H1 (cell line): ENCODE data around the gene PCNA. TPM values are rescaled to one million over a fixed set of nuclear protein-coding genes. Genes with fewer than 3 reads are reported as not detected.

ENCODE experiments used
- CBX8 ChIP-seq: fragments of 300-800, 300-1000 bp; sonication (generic); IDR thresholded peaks from 2 replicates; pipeline ENCODE4 v1.7.1; 2016; ENCODE audit warnings: low read depth, low read length, borderline replicate concordance
- CHD2 ChIP-seq: IDR thresholded peaks from 2 replicates; pipeline ENCODE4 v1.6.1; 2012; ENCODE audit warnings: low read length, improper control_type of control experiment
- MAX ChIP-seq: IDR thresholded peaks from 2 replicates; pipeline ENCODE4 v1.6.1; 2012; ENCODE audit warnings: inconsistent platforms
- TBP ChIP-seq: IDR thresholded peaks from 2 replicates; pipeline ENCODE4 v1.6.1; 2011; ENCODE audit warnings: low read depth, low read length, improper control_type of control experiment
- polyA plus RNA-seq, 7 experiments: library from polyadenylated mRNA; depleted of rRNA in 3 of 7; stranded (reverse) in 5 of 7; unstranded in 2 of 7; fragments of >200 nt in 5 of 7; fragments of 200-250 nt in 2 of 7; gene quantifications; 1 replicate in 5 of 7; 2 replicates in 1 of 7; 4 replicates in 1 of 7; pipeline versions ENCODE4 v1.2.1 to v1.2.3, GENCODE V29; 2011 to 2013; ENCODE audit warnings: missing spikeins in 2 of 7, mixed read lengths in 2 of 7
- small RNA-seq: library from polyadenylated mRNA; stranded (forward); fragments of <200 nt; extraction: miRNeasy Mini kit (QIAGEN cat#:217004); gene quantifications from one replicate; pipeline ENCODE3, GENCODE V24; 2013; ENCODE audit not compliant: insufficient read depth
- total RNA-seq: library from RNA; stranded (reverse); fragmentation: NEBNext Ultra II Directional; extraction: Animal tissue kit (Norgen Biotek cat#: 25700); gene quantifications from 2 replicates; pipeline ENCODE4 v1.2.1, GENCODE V29; 2021
- TF ChIP-seq, protein P1 (sequence below): IDR thresholded peaks from 2 replicates; pipeline ENCODE4 v1.6.1; 2012; ENCODE audit warnings: low read length, inconsistent platforms

The PCNA gene
- total and polyA plus RNA-seq, 2 of the 8 experiments (the other 6 are each of a cell fraction or from before 2014, with no cell fraction given): 290 to 737 TPM

DNA sequence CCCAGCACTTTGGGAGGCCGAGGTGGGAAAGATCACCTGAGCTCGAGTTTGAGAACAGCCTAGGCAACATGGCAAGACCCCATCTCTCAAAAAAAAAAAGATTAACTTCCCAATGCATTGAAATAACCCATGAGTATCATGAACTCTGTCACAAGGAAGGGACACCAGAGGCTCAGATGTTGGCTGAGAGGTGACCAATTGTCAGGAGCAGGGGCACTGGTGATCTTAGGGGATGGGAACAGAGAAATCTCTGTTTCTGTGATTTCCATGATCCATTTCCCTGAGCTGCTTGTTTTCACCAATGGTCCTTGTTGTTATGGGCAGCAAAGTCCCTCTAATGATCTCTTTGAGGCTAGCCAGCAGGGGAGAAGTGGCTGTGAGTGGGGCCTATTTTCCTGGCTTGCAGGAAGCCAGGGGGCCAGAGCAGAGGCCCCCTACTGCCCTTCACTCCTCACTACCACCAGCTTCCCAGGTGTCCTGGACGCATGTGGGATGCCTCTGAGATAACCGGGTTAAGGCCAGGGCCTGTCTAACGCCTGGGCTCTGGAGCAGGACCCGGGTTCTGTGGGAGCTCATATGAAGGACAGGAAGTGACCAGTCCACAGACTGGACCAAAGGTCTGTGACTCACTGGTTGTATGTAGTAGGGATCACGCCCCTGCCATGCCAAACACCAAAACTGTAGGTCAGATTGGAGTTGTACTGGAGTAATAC lies 54.4 kb downstream of the PCNA start (continued):
- TF ChIP-seq CBX8 (no peak), CHD2 (no peak), TBP (no peak), MAX (no peak)
- TF ChIP-seq, protein P1, sequence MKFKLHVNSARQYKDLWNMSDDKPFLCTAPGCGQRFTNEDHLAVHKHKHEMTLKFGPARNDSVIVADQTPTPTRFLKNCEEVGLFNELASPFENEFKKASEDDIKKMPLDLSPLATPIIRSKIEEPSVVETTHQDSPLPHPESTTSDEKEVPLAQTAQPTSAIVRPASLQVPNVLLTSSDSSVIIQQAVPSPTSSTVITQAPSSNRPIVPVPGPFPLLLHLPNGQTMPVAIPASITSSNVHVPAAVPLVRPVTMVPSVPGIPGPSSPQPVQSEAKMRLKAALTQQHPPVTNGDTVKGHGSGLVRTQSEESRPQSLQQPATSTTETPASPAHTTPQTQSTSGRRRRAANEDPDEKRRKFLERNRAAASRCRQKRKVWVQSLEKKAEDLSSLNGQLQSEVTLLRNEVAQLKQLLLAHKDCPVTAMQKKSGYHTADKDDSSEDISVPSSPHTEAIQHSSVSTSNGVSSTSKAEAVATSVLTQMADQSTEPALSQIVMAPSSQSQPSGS: no peak

Small RNAs within 50 kb of the gene (small RNA-seq; reads per million reads assigned to genes)
- gene RF00019 (not detected), gene RF00568 (not detected), gene RNA5SP474 (not detected)

Other genes starting within 250 kb of the PCNA start
- 15.7 and 18.6 TPM in 2 replicates for gene SLC23A2, start 118.4 kb downstream of the PCNA start, total RNA-seq
- 17.0 and 26.1 TPM in 2 replicates for gene SLC23A2, start 118.4 kb downstream of the PCNA start, polyA plus RNA-seq (2011; rRNA removed)
- 81.5 and 82.2 TPM in 2 replicates for gene TMEM230, start 6.9 kb downstream of the PCNA start, total RNA-seq
- 107 and 133 TPM in 2 replicates for gene TMEM230, start 6.9 kb downstream of the PCNA start, polyA plus RNA-seq (2011; rRNA removed)
- 56.2 and 57.0 TPM in 2 replicates for gene CDS2, start 7.0 kb upstream of the PCNA start, total RNA-seq
- gene CDS2, start 7.0 kb upstream of the PCNA start, polyA plus RNA-seq (2011; rRNA removed): 38.0 and 54.0 TPM in 2 replicates
- 2.6 and 3.3 TPM in 2 replicates for gene PROKR2, start 197.0 kb upstream of the PCNA start, total RNA-seq
- 7.7 and 9.5 TPM in 2 replicates for gene PROKR2, start 197.0 kb upstream of the PCNA start, polyA plus RNA-seq (2011; rRNA removed)